Osteocyte (in vitro differentiated cells): ENCODE data around the gene PRKN. TPM values are rescaled to one million over a fixed set of nuclear protein-coding genes. Genes with fewer than 3 reads are reported as not detected.
A peak's percentile ranks its signal among the peaks of the same experiment; 100 is the strongest.

ENCODE experiments used
- DNase-seq: peaks from one replicate; pipeline ENCODE4 v3.0.0; 2021; ENCODE audit warnings: mixed read lengths; ENCODE audit not compliant: unreplicated experiment; ENCODE audit errors: extremely low spot score
- H3K27ac Mint-ChIP-seq: one replicate; pipeline ENCODE4 v1.8.0; 2021; ENCODE audit warnings: mild to moderate bottlenecking, mixed read lengths; ENCODE audit not compliant: unreplicated experiment
- H3K27me3 Mint-ChIP-seq: one replicate; pipeline ENCODE4 v1.8.0; 2021; ENCODE audit warnings: mixed read lengths; ENCODE audit not compliant: unreplicated experiment
- H3K36me3 Mint-ChIP-seq: one replicate; pipeline ENCODE4 v1.8.0; 2021; ENCODE audit warnings: mixed read lengths; ENCODE audit not compliant: unreplicated experiment
- H3K4me1 Mint-ChIP-seq: one replicate; pipeline ENCODE4 v1.8.0; 2021; ENCODE audit warnings: mixed read lengths; ENCODE audit not compliant: unreplicated experiment
- H3K4me3 Mint-ChIP-seq: one replicate; pipeline ENCODE4 v1.8.0; 2021; ENCODE audit warnings: mild to moderate bottlenecking, moderate library complexity, mixed read lengths; ENCODE audit not compliant: unreplicated experiment
- H3K9me3 Mint-ChIP-seq: one replicate; pipeline ENCODE4 v1.8.0; 2021; ENCODE audit warnings: mixed read lengths; ENCODE audit not compliant: unreplicated experiment
- CTCF ChIP-seq: fragments of 200-600 bp; sonication (generic); IDR thresholded peaks from 2 replicates; pipeline ENCODE4 v1.5.0; 2021; ENCODE audit warnings: antibody characterized with exemption, mild to moderate bottlenecking, moderate library complexity
- total RNA-seq: library from RNA; stranded (reverse); gene quantifications from 2 replicates; pipeline ENCODE4 v1.2.1, GENCODE V29; 2021

The PRKN gene
- total RNA-seq, 1 donor from 2014 or later, result 13.4 TPM

DNA sequence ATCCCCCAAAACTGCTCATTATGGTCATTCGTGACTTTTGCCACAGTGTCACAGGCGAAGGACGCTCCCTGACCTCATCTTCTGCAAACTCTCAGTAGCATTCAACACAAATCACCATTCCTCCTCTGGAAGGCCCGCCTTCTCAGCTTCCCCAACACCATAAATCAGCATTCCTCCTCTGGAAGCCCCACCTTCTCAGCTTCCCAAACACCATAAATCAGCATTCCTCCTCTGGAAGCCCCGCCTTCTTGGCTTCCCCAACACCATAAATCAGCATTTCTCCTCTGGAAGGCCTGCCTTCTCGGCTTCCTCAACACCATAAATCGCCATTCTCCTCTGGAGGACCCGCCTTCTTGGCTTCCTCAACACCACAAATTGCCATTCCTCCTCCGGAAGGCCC, 1165.7 kb downstream of the PRKN start:
- no peak overlapping the region for H3K27ac Mint-ChIP-seq
- H3K4me3 Mint-ChIP-seq, result no peak overlapping the region
- no peaks in the 10 kb centered on the region for H3K4me1 Mint-ChIP-seq
- no peak for TF ChIP-seq CTCF
- no peaks in the 10 kb centered on the region for H3K36me3 Mint-ChIP-seq
- no peak for DNase-seq
- no peaks in the 10 kb centered on the region for H3K27me3 Mint-ChIP-seq
- H3K9me3 Mint-ChIP-seq, result no peaks in the 10 kb centered on the region

DNA sequence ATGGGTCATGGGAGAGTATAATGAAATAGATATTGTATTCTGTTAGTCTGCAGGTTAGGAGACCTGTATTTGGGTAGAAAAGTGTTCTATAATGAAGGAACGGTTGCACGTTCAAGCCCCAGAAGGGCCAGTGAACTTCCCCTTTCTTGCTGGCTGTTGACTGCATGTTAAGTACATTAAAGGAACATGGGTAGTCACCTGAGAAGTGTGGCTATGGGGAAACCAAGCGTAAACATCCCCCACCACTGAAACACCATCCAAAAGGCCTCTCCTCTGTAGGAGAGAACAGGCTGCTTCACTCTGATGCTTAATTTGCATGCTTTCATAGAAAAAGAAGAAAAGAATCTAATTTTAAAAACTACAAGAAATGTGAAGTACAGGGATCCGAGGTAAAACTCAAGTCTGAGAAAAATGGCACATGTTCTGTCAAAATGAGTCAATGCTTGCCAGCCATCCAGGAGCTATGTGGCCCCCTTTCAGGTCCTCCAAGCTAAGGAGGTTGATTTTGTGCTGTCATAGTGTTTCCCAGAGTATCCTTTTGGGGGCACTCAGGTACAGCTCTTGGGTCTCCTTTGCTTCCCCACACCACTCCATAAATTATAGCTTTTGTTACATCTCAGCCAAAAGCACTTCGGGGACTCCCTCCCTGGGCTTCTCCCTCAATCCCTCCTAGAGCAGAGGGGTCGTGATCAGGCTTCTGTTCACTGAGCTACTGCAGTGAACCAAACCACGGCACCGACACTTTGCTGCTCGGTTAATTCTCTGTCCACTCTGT, 1170.0 kb downstream of the PRKN start:
- no peak overlapping the region for H3K4me3 Mint-ChIP-seq

GRCh38 chr6:161554883-161555282, 1172.7 kb downstream of the PRKN start:
- Mint-ChIP-seq H3K36me3 (peaks cover 14% of the 10 kb centered on the region), H3K27me3 (no peaks in the 10 kb centered on the region), H3K27ac (no peak overlapping the region), H3K9me3 (peaks cover 37% of the 10 kb centered on the region), H3K4me3 (no peak overlapping the region), H3K4me1 (peaks cover 7% of the 10 kb centered on the region)
- no peak for DNase-seq
- no peak for TF ChIP-seq CTCF

More for the DNA sequence above, 1170.0 kb downstream of the PRKN start:
- Mint-ChIP-seq H3K9me3 (peaks cover 23% of the 10 kb centered on the region), H3K36me3 (peaks cover 10% of the 10 kb centered on the region), H3K4me1 (no peaks in the 10 kb centered on the region), H3K27me3 (no peaks in the 10 kb centered on the region), H3K27ac (no peak overlapping the region)
- peak; percentile 36 for TF ChIP-seq CTCF
- DNase-seq, result no peak

GRCh38 chr6:161549977-161550655, 1177.5 kb downstream of the PRKN start:
- Mint-ChIP-seq H3K4me3 (no peak overlapping the region), H3K9me3 (peaks cover 38% of the 10 kb centered on the region), H3K27ac (no peak overlapping the region), H3K4me1 (peaks cover 20% of the 10 kb centered on the region), H3K36me3 (peaks cover 14% of the 10 kb centered on the region), H3K27me3 (no peaks in the 10 kb centered on the region)
- DNase-seq, result no peak
- peak; percentile 22 for TF ChIP-seq CTCF

DNA sequence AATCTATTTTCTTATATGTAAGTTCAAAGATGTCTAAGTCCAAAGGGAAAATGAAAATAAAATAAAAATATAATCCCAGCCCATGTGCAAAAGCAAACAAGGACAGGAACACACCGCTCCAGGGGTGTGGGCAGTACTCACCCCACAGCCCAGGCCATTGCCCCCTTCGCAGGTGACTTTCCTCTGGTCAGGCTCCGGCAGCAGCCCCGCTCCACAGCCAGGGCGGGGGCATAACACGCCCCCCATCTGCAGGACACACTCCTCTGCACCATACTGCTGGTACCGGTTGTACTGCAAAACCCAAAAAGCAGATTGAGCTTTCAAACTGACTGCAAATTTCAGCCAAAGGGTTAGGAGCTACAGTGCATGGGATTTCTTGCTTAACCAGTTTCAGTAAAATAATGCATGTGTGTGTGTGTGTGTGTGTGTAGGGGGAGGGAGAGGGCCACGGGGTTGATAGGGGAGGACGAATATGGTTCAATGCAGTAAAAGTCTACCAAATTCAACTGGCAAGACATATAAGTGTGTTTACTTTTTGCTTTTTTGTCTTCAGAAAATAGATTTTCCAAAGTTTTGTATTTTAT, 1178.8 kb downstream of the PRKN start:
- Mint-ChIP-seq H3K36me3 (peaks cover 7% of the 10 kb centered on the region), H3K9me3 (peaks cover 30% of the 10 kb centered on the region), H3K4me1 (peaks cover 20% of the 10 kb centered on the region), H3K27ac (no peak overlapping the region), H3K27me3 (no peaks in the 10 kb centered on the region), H3K4me3 (no peak overlapping the region)
- no peak for DNase-seq
- no peak for TF ChIP-seq CTCF
